K562 (cell line): ENCODE data around the gene LPAR3. TPM values are rescaled to one million over a fixed set of nuclear protein-coding genes. Genes with fewer than 3 reads are reported as not detected.

Experiments used
- ATAC-seq: fragments of 200-7000 bp; cut with Tn5 transposase; 3 replicates; pipeline ENCODE4 v1.9.1; 2020; ENCODE audit warnings: moderate library complexity
- BruUV-seq: library from RNA; stranded (reverse); fragments of 400-500 nt; replicated peaks from 2 replicates; lab custom pipeline; 2021; lab: Mats Ljungman, UMichigan
- CTCF ChIA-PET: fragments of 300-600 bp; formaldehyde crosslinking; extraction: SDS; loops from one replicate; lab custom pipeline; 2021; ENCODE audit warnings: low intra/inter-chr PET ratio; lab: Yijun Ruan, JAX
- POLR2A ChIA-PET: fragments of 300-600, 350-650 bp; sonication (Branson Sonifier 250); formaldehyde crosslinking; extraction: SDS; loops from one replicate; lab custom pipeline; 2021; ENCODE audit warnings: antibody characterized with exemption, inconsistent platforms; lab: Yijun Ruan, JAX
- DNase-seq, 4 experiments: peaks; one replicate each; pipeline versions ENCODE4 v3.0.0 to v3.0.0-alpha.2; 2011 to 2018; ENCODE audit warnings: low spot score in 3 of 4, mixed read lengths in 3 of 4; ENCODE audit errors: extremely low read depth in 1 of 4
- FAIRE-seq: peaks from 2 replicates; lab custom pipeline; 2011; peaks lifted over from hg19 to GRCh38; lab: Jason Lieb, UNC
- H2AFZ ChIP-seq: 2 replicates; pipeline ENCODE4 v1.6.0; 2011; ENCODE audit warnings: low read depth, low read length, control low read depth, inconsistent platforms
- H3K27ac ChIP-seq: fragments of 200-600 bp; 3 replicates; pipeline ENCODE4 v1.8.0; 2011; ENCODE audit warnings: low read depth, mild to moderate bottlenecking, control low read depth, inconsistent platforms, low read length, moderate library complexity, mixed read lengths; ENCODE audit errors: extremely low read depth
- H3K27me3 ChIP-seq, 2 experiments: fragments of 300-600 bp in 1 of 2; 2 replicates in 1 of 2; 3 replicates in 1 of 2; pipeline versions ENCODE4 v1.6.0 to v1.8.0; 2011; ENCODE audit warnings: inconsistent platforms in 2 of 2, low read length in 2 of 2, mild to moderate bottlenecking in 1 of 2, mixed read lengths in 1 of 2, moderate library complexity in 1 of 2; ENCODE audit not compliant: control insufficient read depth in 2 of 2, insufficient read depth in 2 of 2
- H3K36me3 ChIP-seq: fragments of 300-600 bp; 3 replicates; pipeline ENCODE4 v1.8.0; 2011; ENCODE audit warnings: mild to moderate bottlenecking, low read length, inconsistent platforms; ENCODE audit not compliant: control insufficient read depth, insufficient read depth
- H3K4me1 ChIP-seq, 2 experiments: fragments of 200-600 bp in 1 of 2; replicated peaks in 1 of 2; 2 replicates in 1 of 2; 3 replicates in 1 of 2; pipeline versions ENCODE4 v1.5.1 to v1.8.0; 2011; ENCODE audit warnings: inconsistent platforms in 2 of 2, low read length in 2 of 2, mild to moderate bottlenecking in 1 of 2, mixed read lengths in 1 of 2, moderate library complexity in 1 of 2; ENCODE audit not compliant: control insufficient read depth in 2 of 2, insufficient read depth in 2 of 2
- H3K4me2 ChIP-seq: 2 replicates; pipeline ENCODE4 v1.6.1; 2011; ENCODE audit warnings: low read length, control low read depth, inconsistent platforms, mixed read lengths; ENCODE audit not compliant: insufficient read depth
- H3K4me3 ChIP-seq: fragments of 200-600 bp; sonication (generic), shearing (Covaris generic); 2 replicates; pipeline ENCODE4 v1.5.1; 2016; ENCODE audit warnings: control low read depth, inconsistent platforms
- H3K79me2 ChIP-seq: fragments of 200-600 bp; 3 replicates; pipeline ENCODE4 v1.8.0; 2011; ENCODE audit warnings: low read length, inconsistent platforms; ENCODE audit not compliant: control insufficient read depth, insufficient read depth
- H3K9ac ChIP-seq, 2 experiments: 2 replicates each; pipeline versions ENCODE4 v1.6.0 to v1.6.1; 2011; ENCODE audit warnings: low read depth in 2 of 2, low read length in 2 of 2, control low read depth in 1 of 2, inconsistent platforms in 1 of 2, mild to moderate bottlenecking in 1 of 2, mixed read lengths in 1 of 2; ENCODE audit not compliant: insufficient read depth in 1 of 2
- H3K9me1 ChIP-seq: one replicate; pipeline ENCODE4 v1.6.0; 2011; ENCODE audit warnings: inconsistent platforms, mild to moderate bottlenecking, low read length, moderate library complexity; ENCODE audit not compliant: control insufficient read depth, insufficient read depth
- H3K9me3 ChIP-seq: replicated peaks from 2 replicates; pipeline ENCODE4 v1.5.1; 2011; ENCODE audit warnings: low read depth, low read length, inconsistent platforms; ENCODE audit not compliant: control insufficient read depth, insufficient read depth
- H4K20me1 ChIP-seq: replicated peaks from 2 replicates; pipeline ENCODE4 v1.6.1; 2011; ENCODE audit warnings: low read length, inconsistent platforms, mixed read lengths; ENCODE audit not compliant: control insufficient read depth, insufficient read depth
- ARID1B ChIP-seq: fragments of 450-650 bp; IDR thresholded peaks from 2 replicates; pipeline ENCODE4 v1.6.1; 2016; ENCODE audit warnings: antibody characterized with exemption, mild to moderate bottlenecking, inconsistent platforms
- BDP1 ChIP-seq: IDR thresholded peaks from 3 replicates; pipeline ENCODE4 v1.6.1; 2011; ENCODE audit not compliant: insufficient read length, insufficient read depth
- DNMT1 ChIP-seq: fragments of 450-650 bp; IDR thresholded peaks from 2 replicates; pipeline ENCODE4 v1.6.1; 2016; ENCODE audit warnings: antibody characterized with exemption, mild to moderate bottlenecking
- DPF2 ChIP-seq: fragments of 450-650 bp; IDR thresholded peaks from 2 replicates; pipeline ENCODE4 v1.6.1; 2016
- HLTF ChIP-seq: fragments of 450-650 bp; IDR thresholded peaks from 2 replicates; pipeline ENCODE4 v1.6.1; 2016
- JUND ChIP-seq, 2 experiments: IDR thresholded peaks; 2 replicates in 1 of 2; 3 replicates in 1 of 2; pipeline ENCODE4 v1.6.1; 2011; ENCODE audit warnings: borderline replicate concordance in 2 of 2, low read depth in 2 of 2, low read length in 2 of 2, improper control_type of control experiment in 1 of 2, missing biosample characterization in 1 of 2, missing genetic modification characterization in 1 of 2, missing genetic modification reagents in 1 of 2
- KDM2B ChIP-seq: fragments of 250-450 bp; sonication (Bioruptor Pico); IDR thresholded peaks from 2 replicates; pipeline ENCODE4 v1.8.0; 2021; ENCODE audit warnings: mild to moderate bottlenecking, moderate library complexity
- KDM5B ChIP-seq: fragments of 200-600 bp; sonication (generic); IDR thresholded peaks from 2 replicates; pipeline ENCODE4 v1.6.1; 2012; ENCODE audit warnings: low read depth, mild to moderate bottlenecking, moderate library complexity, low read length, control low read depth, inconsistent platforms; ENCODE audit not compliant: insufficient replicate concordance
- PCBP1 ChIP-seq: fragments of 200-400 bp; formaldehyde crosslinking; IDR thresholded peaks from 2 replicates; pipeline ENCODE4 v1.6.1; 2018; ENCODE audit warnings: mild to moderate bottlenecking, low read depth, low read length; ENCODE audit not compliant: poor library complexity, severe bottlenecking
- RBM17 ChIP-seq: fragments of 200-400 bp; formaldehyde crosslinking; IDR thresholded peaks from 2 replicates; pipeline ENCODE4 v1.6.1; 2017; ENCODE audit warnings: low read depth, mild to moderate bottlenecking, low read length, borderline replicate concordance
- SREBF1 ChIP-seq: fragments of 150-350 bp; IDR thresholded peaks from 2 replicates; pipeline ENCODE4 v1.6.1; 2014; ENCODE audit warnings: antibody characterized with exemption, low read depth, low read length, borderline replicate concordance
- TCF7 ChIP-seq: sonication (generic); IDR thresholded peaks from 2 replicates; pipeline ENCODE4 v1.6.1; 2016; ENCODE audit warnings: antibody characterized with exemption, borderline replicate concordance
- TRIM28 ChIP-seq: fragments of 450-650 bp; IDR thresholded peaks from 2 replicates; pipeline ENCODE4 v1.6.1; 2017
- VEZF1 ChIP-seq: fragments of 200-800 bp; sonication (Bioruptor generic); IDR thresholded peaks from 2 replicates; pipeline ENCODE4 v1.6.1; 2017; ENCODE audit warnings: missing genetic modification characterization, missing compliant biosample characterization
- ZNF780A ChIP-seq: fragments of 250-450 bp; sonication (Bioruptor Pico); IDR thresholded peaks from 2 replicates; pipeline ENCODE4 v1.5.0; 2021; ENCODE audit warnings: mild to moderate bottlenecking
- WGBS: fragments of 100-300 bp; shearing (Covaris generic); methylation state at CpG from one replicate; pipeline ENCODE4 v1.1.6; 2016; ENCODE audit warnings: low coverage, mixed read lengths; ENCODE audit not compliant: insufficient coverage; ENCODE audit errors: missing lambda C conversion rate; 5-methylcytosine and 5-hydroxymethylcytosine counted together
- in situ Hi-C: fragments of 300-500 bp; cut with MboI; formaldehyde crosslinking; loops from 4 replicates; pipeline ENCODE4 v1.15.0; 2018; ENCODE audit warnings: inconsistent platforms, mixed read lengths
- intact Hi-C: fragments of 100-400 bp; cut with micrococcal nuclease; formaldehyde crosslinking; loops from 2 replicates; pipeline ENCODE4 v1.14.2; 2022
- polyA plus RNA-seq, 8 experiments: library from polyadenylated mRNA; depleted of rRNA in 4 of 8; stranded (reverse) in 5 of 8; unstranded in 3 of 8; fragments of >200 nt; fragmentation: Nextera tagmentation in 2 of 8; fragmentation: Illumina TruSeq in 1 of 8; extraction: Ambion mirVana in 2 of 8; extraction: Trizol in 1 of 8; gene quantifications; 2 replicates each; pipeline versions ENCODE4 v1.2.1 to v1.2.3, GENCODE V29; 2011 to 2014; ENCODE audit warnings: inconsistent platforms in 1 of 8, missing spikeins in 1 of 8
- total RNA-seq, 7 experiments: library from RNA; depleted of rRNA in 6 of 7; stranded (reverse); fragments of >200 nt in 6 of 7; fragmentation: Illumina TruSeq in 2 of 7; extraction: Trizol in 2 of 7; gene quantifications; 2 replicates each; pipeline versions ENCODE4 v1.2.1 to v1.2.3, GENCODE V29; 2011 to 2021; ENCODE audit warnings: low replicate concordance in 1 of 7
- TF ChIP-seq, protein P1 (sequence below): fragments of 450-650 bp; IDR thresholded peaks from 2 replicates; pipeline ENCODE4 v1.6.1; 2016; ENCODE audit warnings: mild to moderate bottlenecking
- TF ChIP-seq, protein P2 (sequence below): IDR thresholded peaks from 2 replicates; pipeline ENCODE4 v1.6.1; 2011; ENCODE audit not compliant: insufficient read length; ENCODE audit errors: extremely low read depth

LPAR3 gene
- total and polyA plus RNA-seq, 9 of the 15 experiments (the other 6 are each of a cell fraction or from before 2014, with no cell fraction given), result 0.11 TPM; not detected in 8

DNA sequence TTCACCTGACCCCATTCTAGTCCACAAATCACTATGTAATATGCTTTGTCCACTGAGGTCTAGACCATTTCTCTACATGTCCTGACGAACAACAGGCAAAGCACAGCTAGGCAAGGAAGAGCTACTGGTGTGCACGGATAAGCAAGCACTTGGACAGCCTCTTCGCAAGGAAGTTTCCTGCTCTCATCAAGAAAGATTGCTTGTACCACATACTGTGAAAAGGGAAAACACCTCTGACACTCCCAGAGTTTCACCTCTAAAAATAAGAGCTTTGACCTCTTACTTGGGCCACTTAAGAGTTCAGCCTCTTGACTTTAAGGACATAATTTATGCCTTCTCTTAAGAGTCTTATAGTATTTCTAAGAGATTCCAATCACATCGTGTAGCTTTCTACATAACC is 36.0 kb upstream of the LPAR3 start (continued):
- TF ChIP-seq PCBP1 (no peak), TRIM28 (no peak), DNMT1 (no peak), ARID1B (no peak), RBM17 (no peak), BDP1 (no peak), VEZF1 (no peak)
- TF ChIP-seq, protein P1, sequence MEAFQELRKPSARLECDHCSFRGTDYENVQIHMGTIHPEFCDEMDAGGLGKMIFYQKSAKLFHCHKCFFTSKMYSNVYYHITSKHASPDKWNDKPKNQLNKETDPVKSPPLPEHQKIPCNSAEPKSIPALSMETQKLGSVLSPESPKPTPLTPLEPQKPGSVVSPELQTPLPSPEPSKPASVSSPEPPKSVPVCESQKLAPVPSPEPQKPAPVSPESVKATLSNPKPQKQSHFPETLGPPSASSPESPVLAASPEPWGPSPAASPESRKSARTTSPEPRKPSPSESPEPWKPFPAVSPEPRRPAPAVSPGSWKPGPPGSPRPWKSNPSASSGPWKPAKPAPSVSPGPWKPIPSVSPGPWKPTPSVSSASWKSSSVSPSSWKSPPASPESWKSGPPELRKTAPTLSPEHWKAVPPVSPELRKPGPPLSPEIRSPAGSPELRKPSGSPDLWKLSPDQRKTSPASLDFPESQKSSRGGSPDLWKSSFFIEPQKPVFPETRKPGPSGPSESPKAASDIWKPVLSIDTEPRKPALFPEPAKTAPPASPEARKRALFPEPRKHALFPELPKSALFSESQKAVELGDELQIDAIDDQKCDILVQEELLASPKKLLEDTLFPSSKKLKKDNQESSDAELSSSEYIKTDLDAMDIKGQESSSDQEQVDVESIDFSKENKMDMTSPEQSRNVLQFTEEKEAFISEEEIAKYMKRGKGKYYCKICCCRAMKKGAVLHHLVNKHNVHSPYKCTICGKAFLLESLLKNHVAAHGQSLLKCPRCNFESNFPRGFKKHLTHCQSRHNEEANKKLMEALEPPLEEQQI, result no peak

- Histone ChIP-seq H3K36me3 (no peaks in the 10 kb centered on the region), H3K9me1 (no peaks in the 10 kb centered on the region), H3K27me3 (no peaks in the 10 kb centered on the region), H2AFZ (no peak overlapping the region), H3K4me3 (no peak overlapping the region), H4K20me1 (no peaks in the 10 kb centered on the region), H3K4me2 (no peak overlapping the region), H3K79me2 (no peaks in the 10 kb centered on the region), H3K4me1 (no peaks in the 10 kb centered on the region), H3K9ac (no peak overlapping the region), H3K9me3 (no peaks in the 10 kb centered on the region), H3K27ac (no peak overlapping the region)
- FAIRE-seq, result no peak
- in situ Hi-C loops, result no loop called here
- no peak for DNase-seq
- ChIA-PET CTCF (no interaction called here), POLR2A (interaction anchor here (1.4 to 1.8 kb wide), 2 partner anchors 11 to 14 kb away, joined by 3 to 7 read pairs; no protein-coding TSS in a partner anchor)
- 0% methylated on average over 3 of the region's 3 CpGs for WGBS
- intact Hi-C loops, result no loop called here
- ATAC-seq, result no peak
- no TSS peak for BruUV-seq
- TF ChIP-seq HLTF, result no peak
- TF ChIP-seq KDM2B (CRISPR knock-in tag), result no peak
- TF ChIP-seq KDM5B, result no peak
- no peak for TF ChIP-seq SREBF1
- no peak for TF ChIP-seq DPF2
- no peak for TF ChIP-seq JUND (IDR thresholded peaks at IDR 0.05; ENCODE audit: borderline replicate concordance, low read depth, low read length)
- TF ChIP-seq JUND (tag; IDR thresholded peaks at IDR 0.05; ENCODE audit: borderline replicate concordance, low read depth, low read length), result no peak
- no peak for TF ChIP-seq TCF7
- TF ChIP-seq, protein P2, sequence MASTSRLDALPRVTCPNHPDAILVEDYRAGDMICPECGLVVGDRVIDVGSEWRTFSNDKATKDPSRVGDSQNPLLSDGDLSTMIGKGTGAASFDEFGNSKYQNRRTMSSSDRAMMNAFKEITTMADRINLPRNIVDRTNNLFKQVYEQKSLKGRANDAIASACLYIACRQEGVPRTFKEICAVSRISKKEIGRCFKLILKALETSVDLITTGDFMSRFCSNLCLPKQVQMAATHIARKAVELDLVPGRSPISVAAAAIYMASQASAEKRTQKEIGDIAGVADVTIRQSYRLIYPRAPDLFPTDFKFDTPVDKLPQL, result no peak
- TF ChIP-seq ZNF780A (CRISPR knock-in tag), result no peak
These were observed 30.3 kb upstream of the LPAR3 start for GRCh38 chr1:84923317-84923716.
